ENCODE data around the gene CTSO. TPM values are rescaled to one million over a fixed set of nuclear protein-coding genes. Genes with fewer than 3 reads are reported as not detected.

The CTSO gene
- polyA plus RNA-seq, 6 donors from 2014 or later: 43.7 to 84.7 (median 53.1) TPM

DNA sequence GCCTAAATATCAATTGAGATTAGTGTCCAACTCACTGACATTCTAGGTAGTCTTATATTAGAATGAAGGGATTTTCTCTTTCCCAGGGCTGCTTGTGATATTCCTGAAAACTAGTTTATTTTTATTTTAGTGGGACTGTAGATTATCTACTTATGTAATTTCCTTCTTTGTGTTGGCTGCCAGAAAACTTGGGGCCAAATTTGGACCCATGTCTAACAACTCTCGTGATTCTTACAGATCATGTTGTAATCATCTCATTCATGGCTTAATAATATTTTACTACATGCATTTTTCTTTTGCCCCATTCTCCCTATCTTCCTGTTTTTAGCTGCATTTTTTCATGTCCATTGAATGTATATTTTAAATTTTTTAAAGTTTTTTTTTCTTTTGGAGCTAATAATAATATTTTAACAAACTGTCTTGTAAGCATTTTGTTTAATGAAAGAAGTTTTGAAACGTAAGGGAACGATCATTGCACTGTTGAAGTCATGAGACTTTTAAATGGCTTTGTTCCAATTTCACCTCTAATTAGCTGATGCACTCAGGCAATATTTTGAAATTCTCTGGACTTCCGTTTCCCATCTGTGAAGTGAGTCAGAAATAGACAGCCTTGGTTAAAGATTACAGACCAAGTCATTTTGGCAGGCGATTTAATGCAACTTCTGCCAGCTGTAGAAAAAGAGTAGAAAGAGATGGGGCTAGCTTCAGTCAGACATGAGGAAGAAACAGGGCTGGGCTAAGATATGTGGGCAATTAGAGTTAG lies 64.5 kb downstream of the CTSO start:
- Mint-ChIP-seq H3K36me3 (no peaks in the 10 kb centered on the region), H3K27me3 (peaks cover 14 to 24% (median 15%) of the 10 kb centered on the region in 3 donors), H3K27ac (no peak overlapping the region), H3K4me3 (no peak overlapping the region), H3K9me3 (peaks cover 4 to 15% (median 5%) of the 10 kb centered on the region in 7 donors), H3K4me1 (no peaks in the 10 kb centered on the region)
- no peak for ATAC-seq (ENCODE audit: low read depth in 2 of 2)
- no peak for DNase-seq

DNA sequence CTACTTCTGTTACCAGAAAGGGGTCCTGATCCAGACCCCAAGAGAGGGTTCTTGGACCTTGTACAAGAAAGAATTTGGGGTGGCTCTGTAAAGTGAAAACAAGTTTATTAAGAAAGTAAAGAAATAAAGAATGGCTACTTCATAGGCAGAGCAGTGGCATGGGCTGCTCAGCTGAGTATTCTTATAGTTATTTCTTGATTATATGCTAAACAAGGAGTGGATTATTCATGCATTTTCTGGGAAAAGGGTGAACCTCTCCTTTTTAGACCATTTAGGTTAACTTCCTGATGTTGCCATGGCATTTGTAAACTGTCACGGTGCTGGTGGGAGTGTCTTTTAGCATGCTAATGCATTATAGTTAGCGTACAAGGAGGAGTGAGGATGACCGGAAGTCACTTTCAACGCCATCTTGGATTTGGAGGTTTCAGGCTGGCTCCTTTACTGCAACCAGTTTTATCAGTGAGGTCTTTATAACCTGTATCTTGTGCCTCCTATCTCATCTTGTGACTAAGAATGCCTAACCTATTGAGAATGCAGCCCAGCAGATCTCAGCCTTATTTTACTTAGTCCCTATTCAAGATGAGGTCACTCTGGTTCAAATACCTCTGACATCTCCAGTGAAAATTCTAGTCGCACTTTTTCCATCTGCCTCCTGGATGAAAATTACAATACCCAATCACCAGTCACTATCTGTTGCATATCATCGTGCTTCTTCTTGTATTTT lies 65.7 kb downstream of the CTSO start:
- Mint-ChIP-seq H3K4me1 (no peaks in the 10 kb centered on the region), H3K9me3 (peaks cover 4 to 15% (median 5%) of the 10 kb centered on the region in 7 donors), H3K4me3 (no peak overlapping the region), H3K27me3 (peaks cover 15 to 24% (median 18%) of the 10 kb centered on the region in 3 donors), H3K36me3 (no peaks in the 10 kb centered on the region), H3K27ac (no peak overlapping the region)
- ATAC-seq (ENCODE audit: low read depth in 2 of 2) (no peak), DNase-seq (no peak)

DNA sequence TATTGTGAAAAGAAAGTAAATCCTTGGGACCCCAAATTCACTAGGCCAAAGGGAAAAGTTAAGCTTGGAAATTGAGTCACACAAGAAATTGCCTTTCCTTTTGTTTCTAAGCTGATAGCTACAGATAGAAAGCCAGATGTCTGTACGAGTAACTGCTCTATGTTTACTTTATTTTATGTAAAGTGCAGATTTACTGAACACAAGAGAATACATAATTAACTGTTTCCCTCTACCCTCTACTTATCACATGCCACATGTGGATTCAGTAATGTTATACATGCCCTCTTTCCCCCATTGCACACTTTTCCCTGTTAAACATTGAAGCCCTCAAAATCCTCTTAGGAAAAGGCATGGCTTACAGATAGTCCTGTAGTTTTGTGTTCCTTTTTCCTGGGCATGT lies 66.6 kb downstream of the CTSO start:
- DNase-seq (no peak), ATAC-seq (ENCODE audit: low read depth in 2 of 2) (no peak)
- no peaks in the 10 kb centered on the region for H3K36me3 Mint-ChIP-seq
- H3K4me1 Mint-ChIP-seq: no peaks in the 10 kb centered on the region
- no peak overlapping the region for H3K27ac Mint-ChIP-seq
- no peak overlapping the region for H3K4me3 Mint-ChIP-seq
- H3K9me3 Mint-ChIP-seq: peaks cover 0 to 9% (median 8%) of the 10 kb centered on the region in 7 donors
- peaks cover 8 to 20% (median 17%) of the 10 kb centered on the region in 3 donors for H3K27me3 Mint-ChIP-seq

DNA sequence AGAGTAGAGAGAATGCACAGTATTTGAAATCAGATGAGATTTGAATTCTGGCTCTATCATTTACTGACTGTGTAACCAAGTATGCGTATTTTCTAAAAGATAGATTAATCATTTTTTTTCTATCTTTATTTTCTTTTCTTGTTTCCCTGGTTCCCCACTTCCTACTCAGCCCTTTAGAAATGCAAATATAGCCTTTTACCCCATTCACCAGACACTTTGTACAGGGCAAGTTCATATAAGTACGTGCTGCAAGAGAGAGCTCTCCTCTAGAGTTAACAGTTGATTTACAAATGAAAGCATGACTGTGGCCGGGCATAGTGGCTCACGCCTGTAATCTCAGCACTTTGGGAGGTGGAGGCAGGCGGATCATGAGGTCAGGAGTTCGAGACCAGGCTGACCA lies 68.0 kb downstream of the CTSO start:
- Mint-ChIP-seq H3K36me3 (no peaks in the 10 kb centered on the region), H3K4me1 (no peaks in the 10 kb centered on the region), H3K27ac (no peak overlapping the region), H3K9me3 (peaks cover 0 to 3% (median 2%) of the 10 kb centered on the region in 7 donors), H3K4me3 (no peak overlapping the region), H3K27me3 (peaks cover 0 to 8% (median 6%) of the 10 kb centered on the region in 3 donors)
- DNase-seq: no peak
- ATAC-seq (ENCODE audit: low read depth in 2 of 2): no peak

DNA sequence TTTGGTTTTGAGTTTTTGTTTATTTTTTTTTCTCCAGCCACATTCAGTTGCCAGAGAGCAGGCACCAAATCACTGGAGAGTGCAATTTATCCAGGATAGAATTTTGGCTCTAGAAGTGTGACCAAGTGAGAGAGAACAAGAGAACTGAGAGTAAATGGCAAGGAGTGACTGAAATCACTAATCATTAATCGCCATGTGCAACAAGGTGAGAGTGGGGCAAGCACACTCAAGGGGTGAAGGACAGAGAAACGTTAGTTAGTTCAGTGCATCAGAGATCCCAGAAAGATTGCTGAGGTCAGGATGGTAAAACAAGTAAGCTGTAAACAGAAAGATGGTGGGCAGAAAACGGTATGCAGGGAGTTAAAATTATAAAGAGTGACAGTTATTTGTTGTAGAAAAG lies 69.8 kb downstream of the CTSO start:
- Mint-ChIP-seq H3K9me3 (peaks cover 0 to 6% (median 0%) of the 10 kb centered on the region in 7 donors), H3K27me3 (peaks cover 0 to 4% (median 0%) of the 10 kb centered on the region in 3 donors), H3K36me3 (no peaks in the 10 kb centered on the region), H3K4me1 (no peaks in the 10 kb centered on the region), H3K27ac (no peak overlapping the region), H3K4me3 (no peak overlapping the region)
- DNase-seq (no peak), ATAC-seq (ENCODE audit: low read depth in 2 of 2) (no peak)

DNA sequence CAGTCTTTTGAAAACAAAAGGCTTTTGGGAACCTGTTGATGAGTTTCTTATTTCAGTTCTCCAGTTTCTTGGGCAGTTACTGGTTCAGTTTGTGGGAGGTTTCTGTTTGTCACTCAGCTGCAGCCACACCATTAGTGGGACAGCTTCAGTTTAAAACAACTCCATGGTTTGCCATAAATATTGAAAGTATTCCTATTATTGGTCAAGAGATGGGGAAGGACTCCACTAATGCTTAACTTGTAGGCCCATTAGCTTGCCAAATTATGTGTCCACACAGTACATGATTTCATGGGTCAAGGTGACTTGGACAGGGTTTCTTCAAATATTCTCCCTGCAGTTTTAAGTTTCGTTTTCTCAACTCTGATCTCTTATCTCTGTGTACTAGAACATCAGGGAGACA lies 72.1 kb downstream of the CTSO start:
- Mint-ChIP-seq H3K4me3 (no peak overlapping the region), H3K27ac (no peak overlapping the region), H3K4me1 (no peaks in the 10 kb centered on the region), H3K36me3 (no peaks in the 10 kb centered on the region), H3K27me3 (peaks cover 0 to 4% (median 0%) of the 10 kb centered on the region in 3 donors), H3K9me3 (peaks cover 0 to 10% (median 5%) of the 10 kb centered on the region in 7 donors)
- DNase-seq: no peak
- ATAC-seq (ENCODE audit: low read depth in 2 of 2): no peak

DNA sequence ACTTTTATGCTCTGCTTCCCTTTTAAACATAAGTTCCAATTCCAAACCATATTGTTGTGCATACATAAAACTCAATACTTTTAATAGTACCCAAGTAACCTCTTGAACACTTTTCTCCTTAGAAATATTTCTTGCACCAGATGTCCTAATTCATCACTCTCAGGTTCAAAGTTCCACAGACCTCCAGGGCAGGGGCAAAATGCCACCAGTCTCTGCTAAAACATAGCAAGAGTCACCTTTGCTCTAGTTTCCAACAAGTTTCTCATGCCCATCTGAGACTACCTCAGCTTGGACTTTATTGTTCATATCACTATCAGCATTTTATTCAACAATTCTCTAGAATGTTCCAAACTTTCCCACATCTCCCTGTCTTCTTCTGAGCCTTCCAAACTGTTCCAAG lies 73.9 kb downstream of the CTSO start:
- Mint-ChIP-seq H3K4me1 (no peaks in the 10 kb centered on the region), H3K36me3 (no peaks in the 10 kb centered on the region), H3K9me3 (peaks cover 0 to 16% (median 10%) of the 10 kb centered on the region in 7 donors), H3K27ac (no peak overlapping the region), H3K27me3 (peaks cover 0 to 4% (median 0%) of the 10 kb centered on the region in 3 donors), H3K4me3 (no peak overlapping the region)
- no peak for ATAC-seq (ENCODE audit: low read depth in 2 of 2)
- no peak for DNase-seq

DNA sequence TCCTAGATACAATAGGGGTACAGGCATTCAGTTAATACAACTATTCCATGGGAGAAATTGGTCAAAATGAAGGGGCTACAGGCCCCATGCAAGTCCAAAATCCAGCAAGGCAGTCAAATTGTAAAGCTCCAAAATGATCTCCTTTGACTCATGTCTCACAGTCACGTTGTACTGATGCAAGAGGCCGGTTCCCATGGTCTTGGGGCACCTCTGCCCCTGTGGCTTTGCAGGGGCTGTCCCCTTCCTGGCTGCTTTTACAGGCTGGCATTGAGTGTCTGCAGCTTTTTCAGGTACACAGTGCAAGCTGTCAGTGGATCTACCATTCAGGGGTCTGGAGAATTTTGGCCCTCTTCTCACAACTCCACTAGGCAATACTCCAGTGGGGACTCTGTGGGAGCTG lies 75.1 kb downstream of the CTSO start:
- Mint-ChIP-seq H3K36me3 (no peaks in the 10 kb centered on the region), H3K9me3 (peaks cover 0 to 25% (median 10%) of the 10 kb centered on the region in 7 donors), H3K4me3 (peak overlapping the region in 1 of 8 donors; percentile 58), H3K27ac (no peak overlapping the region), H3K4me1 (no peaks in the 10 kb centered on the region), H3K27me3 (no peaks in the 10 kb centered on the region)
- no peak for ATAC-seq (ENCODE audit: low read depth in 2 of 2)
- no peak for DNase-seq

DNA sequence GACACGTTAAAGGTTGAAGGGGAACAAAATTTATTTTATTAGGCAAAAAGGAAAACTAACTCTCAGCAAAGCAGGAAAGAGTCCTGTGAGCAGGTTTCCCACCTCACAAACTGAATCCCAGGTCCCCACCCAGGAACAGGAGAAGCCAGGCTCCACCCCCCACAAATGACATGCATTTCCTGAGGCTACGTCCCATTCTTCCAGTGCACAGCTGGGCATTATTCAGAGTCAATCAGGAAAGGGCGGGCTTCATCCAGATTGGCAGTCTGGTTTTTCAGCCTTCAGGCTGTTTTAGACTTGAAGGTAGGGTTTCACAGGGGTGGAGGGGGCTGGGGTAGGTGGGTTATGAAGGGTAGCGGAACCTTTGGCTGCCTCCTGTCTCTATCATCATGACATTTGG lies 75.7 kb downstream of the CTSO start:
- Mint-ChIP-seq H3K36me3 (no peaks in the 10 kb centered on the region), H3K4me1 (no peaks in the 10 kb centered on the region), H3K9me3 (peaks cover 0 to 25% (median 10%) of the 10 kb centered on the region in 7 donors), H3K27me3 (no peaks in the 10 kb centered on the region), H3K27ac (no peak overlapping the region), H3K4me3 (no peak overlapping the region)
- no peak for ATAC-seq (ENCODE audit: low read depth in 2 of 2)
- DNase-seq: no peak

DNA sequence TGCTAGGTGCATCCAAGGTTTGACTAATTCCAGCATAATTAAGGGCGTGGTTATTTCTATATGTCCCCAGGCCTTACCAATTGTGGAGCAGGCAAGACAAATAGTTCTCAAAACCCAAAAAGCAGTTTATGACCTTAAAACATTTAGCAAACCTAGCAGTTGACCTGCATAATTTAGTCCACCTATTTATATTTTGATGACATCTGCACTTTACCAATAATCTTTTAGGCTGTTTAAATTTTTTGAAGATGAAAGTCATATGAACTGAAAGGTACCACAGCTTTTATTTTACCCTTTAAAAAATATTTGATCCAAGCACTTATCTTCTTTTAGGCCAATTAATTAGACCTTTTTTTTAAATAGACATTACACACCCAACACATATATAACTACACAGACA lies 77.8 kb downstream of the CTSO start:
- Mint-ChIP-seq H3K4me3 (no peak overlapping the region), H3K27me3 (no peaks in the 10 kb centered on the region), H3K9me3 (peaks cover 0 to 25% (median 10%) of the 10 kb centered on the region in 7 donors), H3K36me3 (no peaks in the 10 kb centered on the region), H3K27ac (no peak overlapping the region), H3K4me1 (no peaks in the 10 kb centered on the region)
- no peak for DNase-seq
- ATAC-seq (ENCODE audit: low read depth in 2 of 2): no peak

Other genes starting within 250 kb of the CTSO start
- gene GUCY1B1, start 194.8 kb downstream of the CTSO start, polyA plus RNA-seq (ENCODE audit: low read depth in 6 of 6): 1 to 10 TPM in 4 of 6 donors, under 1 TPM in 2; 0.38 to 3.2 (median 1.3) TPM
- gene ASIC5, start 87.6 kb downstream of the CTSO start, polyA plus RNA-seq (ENCODE audit: low read depth in 6 of 6): not detected
- gene TDO2, start 50.2 kb downstream of the CTSO start, polyA plus RNA-seq (ENCODE audit: low read depth in 6 of 6): not detected